HG02981 (cell line): ENCODE measurements around the gene GMPR2.

Source experiments
- ATAC-seq: cut with Tn5 transposase; IDR thresholded peaks from one replicate; pipeline ENCODE4 v1.9.1; 2021; ENCODE audit warnings: mild to moderate bottlenecking, moderate library complexity; ENCODE audit not compliant: unreplicated experiment

Gene GMPR2

GRCh38 chr14:24282736-24283135, 50.0 kb downstream of the GMPR2 start:
- ATAC-seq: no peak

GRCh38 chr14:24283796-24284460, 51.2 kb downstream of the GMPR2 start:
- ATAC-seq: no peak

GRCh38 chr14:24284501-24285035, 51.8 kb downstream of the GMPR2 start:
- ATAC-seq: no peak

- no peak for ATAC-seq
Measured at GRCh38 chr14:24285351-24285750, 52.6 kb downstream of the GMPR2 start.

- no peak for ATAC-seq
Measured at GRCh38 chr14:24286996-24287395, 54.3 kb downstream of the GMPR2 start.
